ENCODE measurements around the gene MED14. TPM values are rescaled to one million over a fixed set of nuclear protein-coding genes. Genes with fewer than 3 reads are reported as not detected.

The MED14 gene
- total and polyA plus RNA-seq, 3 donors from 2014 or later, result 13.2 to 19.1 (median 16.7) TPM

DNA sequence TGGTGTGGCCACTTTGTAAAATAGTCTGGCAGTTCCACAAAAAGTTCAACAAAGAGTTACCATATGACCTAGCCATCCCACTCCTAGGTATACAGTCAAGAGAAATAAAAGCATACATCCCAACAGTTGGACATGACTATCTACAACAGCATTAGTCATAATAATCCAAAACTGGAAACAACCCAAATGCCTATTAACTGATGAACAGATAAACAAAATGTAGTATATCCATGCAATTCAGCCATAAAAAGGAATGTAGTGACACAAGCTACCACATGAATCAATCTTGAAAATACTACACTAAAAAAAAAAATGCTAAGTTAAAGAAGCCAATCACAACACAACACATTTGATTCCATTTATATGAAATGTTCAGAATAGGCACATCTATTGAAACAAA is 16.1 kb downstream of the MED14 start:
- no peaks in the 10 kb centered on the region for H3K27me3 ChIP-seq
- no peaks in the 10 kb centered on the region for H3K36me3 ChIP-seq (ENCODE audit: low read depth, missing control alignments)
- no peak overlapping the region for H3K27ac ChIP-seq
- intact Hi-C loops (cut with DNase I; ENCODE audit: low total_unique reads), result no loop called here
- no peaks in the 10 kb centered on the region for H3K4me1 ChIP-seq
- no peak for DNase-seq
- no peak overlapping the region for H3K4me3 ChIP-seq
- no peaks in the 10 kb centered on the region for H3K9me3 ChIP-seq
- TF ChIP-seq POLR2A (IDR thresholded peaks at IDR 0.05), result no peak
- TF ChIP-seq, protein P1, sequence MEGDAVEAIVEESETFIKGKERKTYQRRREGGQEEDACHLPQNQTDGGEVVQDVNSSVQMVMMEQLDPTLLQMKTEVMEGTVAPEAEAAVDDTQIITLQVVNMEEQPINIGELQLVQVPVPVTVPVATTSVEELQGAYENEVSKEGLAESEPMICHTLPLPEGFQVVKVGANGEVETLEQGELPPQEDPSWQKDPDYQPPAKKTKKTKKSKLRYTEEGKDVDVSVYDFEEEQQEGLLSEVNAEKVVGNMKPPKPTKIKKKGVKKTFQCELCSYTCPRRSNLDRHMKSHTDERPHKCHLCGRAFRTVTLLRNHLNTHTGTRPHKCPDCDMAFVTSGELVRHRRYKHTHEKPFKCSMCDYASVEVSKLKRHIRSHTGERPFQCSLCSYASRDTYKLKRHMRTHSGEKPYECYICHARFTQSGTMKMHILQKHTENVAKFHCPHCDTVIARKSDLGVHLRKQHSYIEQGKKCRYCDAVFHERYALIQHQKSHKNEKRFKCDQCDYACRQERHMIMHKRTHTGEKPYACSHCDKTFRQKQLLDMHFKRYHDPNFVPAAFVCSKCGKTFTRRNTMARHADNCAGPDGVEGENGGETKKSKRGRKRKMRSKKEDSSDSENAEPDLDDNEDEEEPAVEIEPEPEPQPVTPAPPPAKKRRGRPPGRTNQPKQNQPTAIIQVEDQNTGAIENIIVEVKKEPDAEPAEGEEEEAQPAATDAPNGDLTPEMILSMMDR (IDR thresholded peaks at IDR 0.05), result no peak

DNA sequence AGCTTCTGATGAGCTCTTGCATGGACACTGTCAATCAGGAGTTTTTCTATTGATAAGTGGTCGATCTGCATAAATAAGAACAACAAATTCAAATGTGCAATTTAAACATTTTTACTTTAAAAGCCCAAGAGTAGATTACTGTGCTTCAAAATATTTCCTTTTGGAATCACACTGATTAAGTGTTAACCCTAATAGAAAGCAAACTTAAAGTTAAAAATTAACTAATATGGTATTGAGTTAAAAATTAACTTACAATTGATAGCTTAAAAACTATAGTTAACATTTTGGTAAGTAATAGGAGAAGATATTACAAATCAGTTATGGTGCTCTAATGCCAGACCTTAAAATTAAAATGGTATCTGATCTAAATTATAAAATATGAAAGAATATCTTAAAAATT is 25.9 kb downstream of the MED14 start:
- H3K27ac ChIP-seq, result no peak overlapping the region
- DNase-seq, result no peak
- intact Hi-C loops (cut with DNase I; ENCODE audit: low total_unique reads), result no loop called here
- H3K4me3 ChIP-seq, result no peak overlapping the region
- no peak for TF ChIP-seq POLR2A (IDR thresholded peaks at IDR 0.05)
- TF ChIP-seq, protein P1 (IDR thresholded peaks at IDR 0.05), result no peak
- H3K36me3 ChIP-seq (ENCODE audit: low read depth, missing control alignments), result no peaks in the 10 kb centered on the region
- no peaks in the 10 kb centered on the region for H3K27me3 ChIP-seq
- no peaks in the 10 kb centered on the region for H3K4me1 ChIP-seq
- WGBS, 2 donors, result 91 to 100% methylated on average over 1 of the region's 1 CpG
- no peaks in the 10 kb centered on the region for H3K9me3 ChIP-seq

DNA sequence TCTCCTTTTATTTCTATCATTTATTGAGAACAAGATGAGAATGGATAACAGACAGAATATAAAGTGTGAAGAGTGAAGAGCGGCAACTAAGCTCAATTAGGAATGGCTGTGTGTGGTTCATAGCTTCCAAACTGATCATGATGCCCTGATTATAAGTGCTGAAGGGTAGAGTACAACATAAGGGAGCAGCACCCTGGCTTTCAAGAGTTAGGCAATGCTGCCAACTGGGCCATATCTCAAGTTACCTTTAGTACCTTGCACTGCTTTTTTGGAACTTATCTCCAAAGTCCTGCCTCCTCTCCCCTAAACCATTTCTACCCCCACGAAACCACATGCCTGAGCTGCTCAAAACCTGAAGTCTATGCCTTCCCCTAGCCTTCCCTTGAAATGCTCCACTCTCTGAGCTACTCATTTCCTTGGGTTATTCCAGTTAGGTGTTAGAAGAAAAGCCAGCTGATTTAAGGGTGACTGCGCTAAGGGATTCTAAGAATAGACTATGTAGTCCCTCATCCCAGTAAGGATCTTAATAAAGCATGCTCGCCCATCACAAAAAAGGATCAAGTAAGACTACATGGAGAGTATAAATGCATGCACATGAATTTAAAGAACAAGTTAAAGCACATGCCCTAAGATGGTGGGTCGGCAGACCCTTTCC is 29.6 kb downstream of the MED14 start:
- 93 to 95% methylated on average over 5 of the region's 5 CpGs for WGBS, 2 donors
- intact Hi-C loops (cut with DNase I; ENCODE audit: low total_unique reads), result no loop called here

DNA sequence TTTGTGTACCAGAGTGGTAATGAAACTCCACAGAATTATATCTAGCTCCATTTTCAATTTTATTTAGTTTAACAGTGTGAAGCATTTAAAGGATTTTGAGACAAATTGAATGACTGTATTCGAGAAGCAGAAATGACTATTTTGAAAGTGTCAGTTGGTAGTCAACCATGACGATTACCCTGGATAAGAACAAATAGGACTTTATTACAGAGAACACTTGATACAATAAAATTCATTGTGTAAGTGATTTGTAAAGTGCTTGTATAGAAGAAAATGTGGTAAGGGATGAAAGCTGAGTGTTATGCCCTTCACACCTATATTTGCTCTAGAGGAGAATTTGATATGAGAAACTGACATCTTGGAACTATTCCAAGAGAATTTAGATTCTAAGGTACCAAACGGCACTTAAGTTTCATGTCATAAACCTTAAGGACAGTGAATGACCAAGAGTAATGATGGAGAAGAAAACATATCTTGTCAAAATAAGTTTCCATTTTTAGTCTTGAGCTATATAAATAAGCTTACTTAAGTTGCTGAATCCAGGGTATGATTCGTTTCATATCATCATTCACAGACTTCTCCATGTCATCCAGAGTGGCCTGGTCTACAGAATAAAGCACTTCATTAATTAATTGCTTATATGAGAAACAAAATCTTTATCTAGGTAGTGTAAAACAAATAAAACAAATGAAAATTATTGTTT is 34.6 kb downstream of the MED14 start:
- no peaks in the 10 kb centered on the region for H3K27me3 ChIP-seq
- 90% methylated on average over 4 of the region's 4 CpGs for WGBS, 2 donors
- intact Hi-C loops (cut with DNase I; ENCODE audit: low total_unique reads), result no loop called here
- no peak overlapping the region for H3K4me3 ChIP-seq
- H3K36me3 ChIP-seq (ENCODE audit: low read depth, missing control alignments), result no peaks in the 10 kb centered on the region
- DNase-seq, result no peak
- no peaks in the 10 kb centered on the region for H3K9me3 ChIP-seq
- TF ChIP-seq, protein P1 (IDR thresholded peaks at IDR 0.05), result no peak
- TF ChIP-seq POLR2A (IDR thresholded peaks at IDR 0.05), result no peak
- H3K27ac ChIP-seq, result no peak overlapping the region
- H3K4me1 ChIP-seq, result no peaks in the 10 kb centered on the region

More for the DNA sequence above, 29.6 kb downstream of the MED14 start:
- Histone ChIP-seq H3K36me3 (ENCODE audit: low read depth, missing control alignments) (no peaks in the 10 kb centered on the region), H3K4me3 (no peak overlapping the region), H3K27ac (no peak overlapping the region), H3K4me1 (no peaks in the 10 kb centered on the region), H3K9me3 (no peaks in the 10 kb centered on the region), H3K27me3 (no peaks in the 10 kb centered on the region)
- TF ChIP-seq, protein P1 (IDR thresholded peaks at IDR 0.05), result no peak
- TF ChIP-seq POLR2A (IDR thresholded peaks at IDR 0.05), result no peak
- no peak for DNase-seq

All from testis (tissue), 3 donors.